ENCODE measurements around the gene SPAG4. TPM values are rescaled to one million over a fixed set of nuclear protein-coding genes. Genes with fewer than 3 reads are reported as not detected.

The SPAG4 gene
- total and polyA plus RNA-seq, 2 donors (not counting 1 experiment from before 2014, with no cell fraction given), result 4.3 to 6.6 TPM

GRCh38 chr20:35595901-35596300 is 19.7 kb upstream of the SPAG4 start:
- Histone ChIP-seq H2AFZ (ENCODE audit: low read length) (no peak overlapping the region), H3K4me1 (ENCODE audit: control insufficient read depth, extremely low read depth, insufficient read depth, low read length) (no peaks in the 10 kb centered on the region), H3K4me2 (ENCODE audit: extremely low read depth, insufficient read depth, low read length) (no peak overlapping the region), H3K27ac (ENCODE audit: insufficient read depth, low read length) (no peak overlapping the region), H3K4me3 (replicated peaks in 1 of 4; ENCODE audit: control extremely low read depth in 1 of 4, insufficient read depth in 1 of 4, low read depth in 3 of 4, low read length in 4 of 4) (no peak overlapping the region), H3K79me2 (ENCODE audit: control insufficient read depth, insufficient read depth, low read length) (no peaks in the 10 kb centered on the region), H3K36me3 (ENCODE audit: control insufficient read depth, insufficient read depth, low read length) (no peaks in the 10 kb centered on the region), H3K9me3 (ENCODE audit: control insufficient read depth, insufficient read depth, low read depth, low read length) (no peaks in the 10 kb centered on the region), H4K20me1 (ENCODE audit: control insufficient read depth, extremely low read depth, insufficient read depth, low read length) (no peaks in the 10 kb centered on the region), H3K27me3 (ENCODE audit: control insufficient read depth, insufficient read depth, low read length) (peaks cover 7% of the 10 kb centered on the region), H3K9ac (ENCODE audit: insufficient read depth, low read length) (no peak overlapping the region)
- DNase-seq (ENCODE audit: low read depth in 2 of 2), result no peak
- TF ChIP-seq EZH2 (IDR thresholded peaks at IDR 0.05; ENCODE audit: low read length, missing control alignments), result no peak
- no peak for TF ChIP-seq CTCF (conservative IDR thresholded peaks at IDR 0.05 in 1 of 2, IDR thresholded peaks at IDR 0.05 in 1 of 2; ENCODE audit: low read depth in 1 of 2, low read length in 2 of 2)

- no peak overlapping the region for H2AFZ ChIP-seq (ENCODE audit: low read length)
- H3K4me1 ChIP-seq (ENCODE audit: control insufficient read depth, extremely low read depth, insufficient read depth, low read length), result peaks cover 6% of the 10 kb centered on the region
- TF ChIP-seq EZH2 (IDR thresholded peaks at IDR 0.05; ENCODE audit: low read length, missing control alignments) (no peak), CTCF (conservative IDR thresholded peaks at IDR 0.05 in 1 of 2, IDR thresholded peaks at IDR 0.05 in 1 of 2; ENCODE audit: low read depth in 1 of 2, low read length in 2 of 2) (no peak)
- H3K9me3 ChIP-seq (ENCODE audit: control insufficient read depth, insufficient read depth, low read depth, low read length), result no peaks in the 10 kb centered on the region
- no peak overlapping the region for H3K4me2 ChIP-seq (ENCODE audit: extremely low read depth, insufficient read depth, low read length)
- peaks cover 7% of the 10 kb centered on the region for H3K27me3 ChIP-seq (ENCODE audit: control insufficient read depth, insufficient read depth, low read length)
- no peak for DNase-seq (ENCODE audit: low read depth in 2 of 2)
- no peak overlapping the region for H3K4me3 ChIP-seq (replicated peaks in 1 of 4; ENCODE audit: control extremely low read depth in 1 of 4, insufficient read depth in 1 of 4, low read depth in 3 of 4, low read length in 4 of 4)
- no peaks in the 10 kb centered on the region for H4K20me1 ChIP-seq (ENCODE audit: control insufficient read depth, extremely low read depth, insufficient read depth, low read length)
- H3K36me3 ChIP-seq (ENCODE audit: control insufficient read depth, insufficient read depth, low read length), result no peaks in the 10 kb centered on the region
- H3K27ac ChIP-seq (ENCODE audit: insufficient read depth, low read length), result no peak overlapping the region
- H3K79me2 ChIP-seq (ENCODE audit: control insufficient read depth, insufficient read depth, low read length), result no peaks in the 10 kb centered on the region
- no peak overlapping the region for H3K9ac ChIP-seq (ENCODE audit: insufficient read depth, low read length)
These were observed 18.4 kb upstream of the SPAG4 start for GRCh38 chr20:35597186-35597585.

GRCh38 chr20:35598476-35598875 is 17.2 kb upstream of the SPAG4 start:
- Histone ChIP-seq H2AFZ (ENCODE audit: low read length) (no peak overlapping the region), H3K4me1 (ENCODE audit: control insufficient read depth, extremely low read depth, insufficient read depth, low read length) (peaks cover 6% of the 10 kb centered on the region), H4K20me1 (ENCODE audit: control insufficient read depth, extremely low read depth, insufficient read depth, low read length) (no peaks in the 10 kb centered on the region), H3K36me3 (ENCODE audit: control insufficient read depth, insufficient read depth, low read length) (no peaks in the 10 kb centered on the region), H3K9me3 (ENCODE audit: control insufficient read depth, insufficient read depth, low read depth, low read length) (no peaks in the 10 kb centered on the region), H3K27ac (ENCODE audit: insufficient read depth, low read length) (no peak overlapping the region), H3K4me3 (replicated peaks in 1 of 4; ENCODE audit: control extremely low read depth in 1 of 4, insufficient read depth in 1 of 4, low read depth in 3 of 4, low read length in 4 of 4) (no peak overlapping the region), H3K9ac (ENCODE audit: insufficient read depth, low read length) (no peak overlapping the region), H3K4me2 (ENCODE audit: extremely low read depth, insufficient read depth, low read length) (no peak overlapping the region), H3K79me2 (ENCODE audit: control insufficient read depth, insufficient read depth, low read length) (no peaks in the 10 kb centered on the region), H3K27me3 (ENCODE audit: control insufficient read depth, insufficient read depth, low read length) (peaks cover 7% of the 10 kb centered on the region)
- TF ChIP-seq EZH2 (IDR thresholded peaks at IDR 0.05; ENCODE audit: low read length, missing control alignments), result no peak
- TF ChIP-seq CTCF (conservative IDR thresholded peaks at IDR 0.05 in 1 of 2, IDR thresholded peaks at IDR 0.05 in 1 of 2; ENCODE audit: low read depth in 1 of 2, low read length in 2 of 2), result no peak
- DNase-seq (ENCODE audit: low read depth in 2 of 2), result no peak
